Thyroid gland (tissue), 4 donors: ENCODE data around the gene ARPC4. TPM values are rescaled to one million over a fixed set of nuclear protein-coding genes. Genes with fewer than 3 reads are reported as not detected.
A peak's percentile ranks its signal among the peaks of the same experiment; 100 is the strongest.

Experiments used
- DNase-seq, 2 donors: peaks; one replicate each; pipeline ENCODE4 v3.0.0-alpha.2; 2019
- H3K27ac ChIP-seq, 3 donors: fragments of 200-600 bp; sonication (generic); 1 replicate in 2 of 3; 2 replicates in 1 of 3; pipeline ENCODE4 v1.5.1; 2016 to 2019; ENCODE audit warnings: mild to moderate bottlenecking in 1 of 3, moderate library complexity in 1 of 3
- H3K27me3 ChIP-seq: fragments of 200-600 bp; sonication (generic); one replicate; pipeline ENCODE4 v1.5.1; 2019
- H3K36me3 ChIP-seq, 2 donors: fragments of 200-600 bp; sonication (generic); one replicate each; pipeline ENCODE4 v1.5.1; 2016 to 2019
- H3K4me1 ChIP-seq, 2 donors: fragments of 200-600 bp; sonication (generic); one replicate each; pipeline ENCODE4 v1.5.1; 2017 to 2019
- H3K4me3 ChIP-seq, 3 donors: fragments of 200-600 bp; sonication (generic); replicated peaks in 1 of 3; 1 replicate in 2 of 3; 2 replicates in 1 of 3; pipeline ENCODE4 v1.5.1; 2016; ENCODE audit warnings: mild to moderate bottlenecking in 1 of 3
- H3K9me3 ChIP-seq: fragments of 200-600 bp; sonication (generic); one replicate; pipeline ENCODE4 v1.5.1; 2017
- CTCF ChIP-seq, 6 experiments: fragments of 200-600 bp in 3 of 6; fragments of 450-650 bp in 3 of 6; sonication (generic) in 3 of 6; IDR thresholded peaks; one replicate each; pipeline ENCODE4 v1.5.1; 2016 to 2019; ENCODE audit warnings: antibody characterized with exemption in 6 of 6, mild to moderate bottlenecking in 2 of 6, inconsistent platforms in 1 of 6, moderate library complexity in 1 of 6
- POLR2A ChIP-seq, 2 donors: fragments of 450-650 bp; IDR thresholded peaks; one replicate each; pipeline ENCODE4 v1.6.1; 2017; ENCODE audit warnings: antibody characterized with exemption in 2 of 2, mild to moderate bottlenecking in 2 of 2, moderate library complexity in 1 of 2
- WGBS, 2 donors: methylation state at CpG; one replicate each; pipeline ENCODE4 v1.1.5; 2017; 5-methylcytosine and 5-hydroxymethylcytosine counted together
- intact Hi-C: fragments of 100-400 bp; cut with DNase I; formaldehyde crosslinking; loops from one replicate; pipeline ENCODE4 v1.15.1; 2023
- total RNA-seq, 4 donors: library from RNA; depleted of rRNA; stranded (reverse); fragments of >200 nt; gene quantifications; one replicate each; pipeline ENCODE4 v1.2.3, GENCODE V29; 2016

ARPC4 gene
- total RNA-seq, 4 donors from 2014 or later = 155 to 232 (median 187) TPM

- Histone ChIP-seq H3K27me3 (no peaks in the 10 kb centered on the region), H3K4me1 (no peaks in the 10 kb centered on the region)
- intact Hi-C loops = no loop called here
Observed at GRCh38 chr3:9826815-9827573, 34.1 kb downstream of the ARPC4 start.

GRCh38 chr3:9828801-9829755 is 36.2 kb downstream of the ARPC4 start:
- WGBS, 2 donors = 92 to 98% methylated on average over 5 to 16 of the region's 17 CpGs
- Histone ChIP-seq H3K4me3 (no peak overlapping the region), H3K36me3 (peaks cover 0 to 6% of the 10 kb centered on the region in 2 donors), H3K27ac (no peak overlapping the region), H3K27me3 (no peaks in the 10 kb centered on the region), H3K4me1 (no peaks in the 10 kb centered on the region), H3K9me3 (no peaks in the 10 kb centered on the region)
- TF ChIP-seq POLR2A (IDR thresholded peaks at IDR 0.05) (no peak), CTCF (IDR thresholded peaks at IDR 0.05) (no peak)
- intact Hi-C loops = no loop called here
- DNase-seq = no peak

More at GRCh38 chr3:9826815-9827573, 34.1 kb downstream of the ARPC4 start:
- Histone ChIP-seq H3K9me3 (no peaks in the 10 kb centered on the region), H3K4me3 (no peak overlapping the region), H3K36me3 (no peaks in the 10 kb centered on the region), H3K27ac (no peak overlapping the region)
- TF ChIP-seq POLR2A (IDR thresholded peaks at IDR 0.05) (no peak), CTCF (IDR thresholded peaks at IDR 0.05) (peak in 1 of 6 experiments; percentile 5)
- DNase-seq = no peak
- 79 to 80% methylated on average over 20 of the region's 20 CpGs for WGBS, 2 donors

GRCh38 chr3:9831253-9831652 is 38.4 kb downstream of the ARPC4 start:
- Histone ChIP-seq H3K9me3 (no peaks in the 10 kb centered on the region), H3K4me3 (no peak overlapping the region), H3K27me3 (no peaks in the 10 kb centered on the region), H3K36me3 (peaks cover 8 to 14% of the 10 kb centered on the region in 2 donors), H3K27ac (no peak overlapping the region), H3K4me1 (no peaks in the 10 kb centered on the region)
- intact Hi-C loops = no loop called here
- TF ChIP-seq CTCF (IDR thresholded peaks at IDR 0.05) (no peak), POLR2A (IDR thresholded peaks at IDR 0.05) (no peak)
- 93 to 99% methylated on average over 3 of the region's 3 CpGs for WGBS, 2 donors
- DNase-seq = no peak

- 91% methylated on average over 7 of the region's 9 CpGs; no CpG with 5 or more reads in 1 of the 2 donors for WGBS, 2 donors
- no peaks in the 10 kb centered on the region for H3K9me3 ChIP-seq
- H3K4me1 ChIP-seq = no peaks in the 10 kb centered on the region
- TF ChIP-seq CTCF (IDR thresholded peaks at IDR 0.05) (no peak), POLR2A (IDR thresholded peaks at IDR 0.05) (no peak)
- DNase-seq = no peak
- no peak overlapping the region for H3K27ac ChIP-seq
- intact Hi-C loops = no loop called here
- H3K4me3 ChIP-seq = no peak overlapping the region
- H3K36me3 ChIP-seq = peaks cover 8 to 14% of the 10 kb centered on the region in 2 donors
- H3K27me3 ChIP-seq = no peaks in the 10 kb centered on the region
Observed at GRCh38 chr3:9833078-9833477, 40.2 kb downstream of the ARPC4 start.
